T1000 (cell line): ENCODE results near the gene CCDC196.

Experiments used
- DNase-seq: peaks from one replicate; lab custom pipeline; 2025; ENCODE audit warnings: mixed read lengths; lab: John Stamatoyannopoulos, UW

Gene CCDC196

GRCh38 chr14:66485910-66486421 is at the start of gene CCDC196:
CCDC196 (plus strand) TSS chr14:66486371; CDS start chr14:66486503, 132 bp downstream.
- DNase-seq: no peak

- no peak for DNase-seq
Measured at GRCh38 chr14:66440801-66441200, 45.4 kb upstream of the CCDC196 start.

GRCh38 chr14:66442953-66443571 is 43.1 kb upstream of the CCDC196 start:
- peak; percentile 20 for DNase-seq

- DNase-seq: no peak
Measured at GRCh38 chr14:66443785-66444184, 42.4 kb upstream of the CCDC196 start.

- no peak for DNase-seq
Measured at GRCh38 chr14:66444271-66444927, 41.8 kb upstream of the CCDC196 start.

GRCh38 chr14:66445936-66446335 is 40.2 kb upstream of the CCDC196 start:
- no peak for DNase-seq

- DNase-seq: no peak
Measured at GRCh38 chr14:66453469-66453868, 32.7 kb upstream of the CCDC196 start.

GRCh38 chr14:66459603-66460002 is 26.6 kb upstream of the CCDC196 start:
- no peak for DNase-seq

GRCh38 chr14:66464261-66464660 is 21.9 kb upstream of the CCDC196 start:
- no peak for DNase-seq

- no peak for DNase-seq
Measured at GRCh38 chr14:66468778-66469367, 17.3 kb upstream of the CCDC196 start.

- DNase-seq: no peak
Measured at GRCh38 chr14:66471584-66471983, 14.6 kb upstream of the CCDC196 start.

- no peak for DNase-seq
Measured at GRCh38 chr14:66472251-66472650, 13.9 kb upstream of the CCDC196 start.

GRCh38 chr14:66473223-66473622 is 12.9 kb upstream of the CCDC196 start:
- no peak for DNase-seq

GRCh38 chr14:66476964-66477363 is 9.2 kb upstream of the CCDC196 start:
- no peak for DNase-seq

GRCh38 chr14:66477567-66477966 is 8.6 kb upstream of the CCDC196 start:
- no peak for DNase-seq

- DNase-seq: no peak
Measured at GRCh38 chr14:66482873-66483272, 3.3 kb upstream of the CCDC196 start.

- DNase-seq: no peak
Measured at GRCh38 chr14:66483322-66483721, 2.8 kb upstream of the CCDC196 start.

GRCh38 chr14:66485029-66485428 is 1.1 kb upstream of the CCDC196 start:
- no peak for DNase-seq

- DNase-seq: no peak
Measured at GRCh38 chr14:66487164-66487563, 993 bp downstream of the CCDC196 start.

GRCh38 chr14:66490143-66491111 is 4.3 kb downstream of the CCDC196 start:
- no peak for DNase-seq

GRCh38 chr14:66493750-66494149 is 7.6 kb downstream of the CCDC196 start:
- no peak for DNase-seq
